Peyer's patch (tissue), 4 donors: ENCODE data around the gene WNT9A.

ENCODE experiments used
- POLR2A ChIP-seq, 2 donors: fragments of 450-650 bp; IDR thresholded peaks; one replicate each; pipeline ENCODE4 v1.5.1; 2017; ENCODE audit warnings: antibody characterized with exemption in 2 of 2, mild to moderate bottlenecking in 2 of 2, moderate library complexity in 2 of 2
- TF ChIP-seq, protein P1 (sequence below), 6 experiments: fragments of 450-650 bp in 4 of 6; fragments of 200-600 bp in 2 of 6; sonication (generic) in 1 of 6; IDR thresholded peaks; one replicate each; pipeline ENCODE4 v1.5.1; 2017 to 2019; ENCODE audit warnings: antibody characterized with exemption in 6 of 6, mild to moderate bottlenecking in 3 of 6, moderate library complexity in 1 of 6

DNA sequence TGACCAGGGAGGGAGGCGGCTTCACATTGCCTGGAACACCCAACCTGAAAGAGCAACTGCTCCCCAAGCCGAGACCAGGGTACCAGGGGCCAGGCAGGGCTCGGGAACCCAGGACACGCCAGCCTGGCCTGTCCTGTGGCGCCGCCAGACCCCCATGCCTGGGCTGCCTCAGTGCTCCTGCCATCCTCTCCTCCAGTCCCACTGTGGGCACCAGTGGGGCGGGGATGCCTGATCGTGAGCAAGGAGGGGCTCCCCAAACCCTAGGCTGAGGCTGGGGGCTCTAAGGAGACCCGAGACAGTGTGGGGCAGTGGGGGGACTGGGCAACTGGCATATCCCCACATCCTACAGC lies 45.1 kb downstream of the WNT9A start:
- TF ChIP-seq, protein P1, sequence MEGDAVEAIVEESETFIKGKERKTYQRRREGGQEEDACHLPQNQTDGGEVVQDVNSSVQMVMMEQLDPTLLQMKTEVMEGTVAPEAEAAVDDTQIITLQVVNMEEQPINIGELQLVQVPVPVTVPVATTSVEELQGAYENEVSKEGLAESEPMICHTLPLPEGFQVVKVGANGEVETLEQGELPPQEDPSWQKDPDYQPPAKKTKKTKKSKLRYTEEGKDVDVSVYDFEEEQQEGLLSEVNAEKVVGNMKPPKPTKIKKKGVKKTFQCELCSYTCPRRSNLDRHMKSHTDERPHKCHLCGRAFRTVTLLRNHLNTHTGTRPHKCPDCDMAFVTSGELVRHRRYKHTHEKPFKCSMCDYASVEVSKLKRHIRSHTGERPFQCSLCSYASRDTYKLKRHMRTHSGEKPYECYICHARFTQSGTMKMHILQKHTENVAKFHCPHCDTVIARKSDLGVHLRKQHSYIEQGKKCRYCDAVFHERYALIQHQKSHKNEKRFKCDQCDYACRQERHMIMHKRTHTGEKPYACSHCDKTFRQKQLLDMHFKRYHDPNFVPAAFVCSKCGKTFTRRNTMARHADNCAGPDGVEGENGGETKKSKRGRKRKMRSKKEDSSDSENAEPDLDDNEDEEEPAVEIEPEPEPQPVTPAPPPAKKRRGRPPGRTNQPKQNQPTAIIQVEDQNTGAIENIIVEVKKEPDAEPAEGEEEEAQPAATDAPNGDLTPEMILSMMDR (IDR thresholded peaks at IDR 0.05), result no peak
- no peak for TF ChIP-seq POLR2A (IDR thresholded peaks at IDR 0.05)
